BE2C (cell line): ENCODE data around the gene LNP1.

Experiments
- DNase-seq: peaks from one replicate; pipeline ENCODE4 v3.0.0-alpha.2; 2020
- H3K27me3 ChIP-seq: fragments of 250-450 bp; sonication (Bioruptor Pico); 2 replicates; pipeline ENCODE4 v1.5.1; 2020; ENCODE audit warnings: mild to moderate bottlenecking
- H3K36me3 ChIP-seq: fragments of 250-450 bp; sonication (Bioruptor Pico); 2 replicates; pipeline ENCODE4 v1.5.1; 2020; ENCODE audit warnings: mild to moderate bottlenecking
- H3K4me1 ChIP-seq: fragments of 250-450 bp; sonication (Bioruptor Pico); 2 replicates; pipeline ENCODE4 v1.5.1; 2020
- H3K4me3 ChIP-seq: 2 replicates; pipeline ENCODE4 v1.5.1; 2011; ENCODE audit warnings: low read depth, low read length
- H3K9me3 ChIP-seq: fragments of 250-450 bp; sonication (Bioruptor Pico); 2 replicates; pipeline ENCODE4 v1.5.1; 2020
- CTCF ChIP-seq: IDR thresholded peaks from 2 replicates; pipeline ENCODE4 v1.5.1; 2012; ENCODE audit warnings: mild to moderate bottlenecking, low read depth, low read length

Gene LNP1

GRCh38 chr3:100395679-100396431, 5.5 kb upstream of the LNP1 start:
- H3K36me3 ChIP-seq = peaks cover 8% of the 10 kb centered on the region
- DNase-seq = no peak
- H3K4me1 ChIP-seq = no peaks in the 10 kb centered on the region
- H3K4me3 ChIP-seq = no peak overlapping the region
- no peak for TF ChIP-seq CTCF
- H3K27me3 ChIP-seq = no peaks in the 10 kb centered on the region
- no peaks in the 10 kb centered on the region for H3K9me3 ChIP-seq

GRCh38 chr3:100396967-100397366, 4.4 kb upstream of the LNP1 start:
- TF ChIP-seq CTCF = no peak
- no peaks in the 10 kb centered on the region for H3K4me1 ChIP-seq
- DNase-seq = no peak
- no peaks in the 10 kb centered on the region for H3K9me3 ChIP-seq
- H3K27me3 ChIP-seq = no peaks in the 10 kb centered on the region
- peaks cover 8% of the 10 kb centered on the region for H3K36me3 ChIP-seq
- H3K4me3 ChIP-seq = no peak overlapping the region

GRCh38 chr3:100399341-100400071, 1.8 kb upstream of the LNP1 start:
- Histone ChIP-seq H3K9me3 (no peaks in the 10 kb centered on the region), H3K4me3 (peak overlapping the region; percentile 95), H3K27me3 (no peaks in the 10 kb centered on the region), H3K4me1 (peaks cover 7% of the 10 kb centered on the region), H3K36me3 (peaks cover 5% of the 10 kb centered on the region)
- no peak for TF ChIP-seq CTCF
- no peak for DNase-seq

GRCh38 chr3:100400419-100400779, 940 bp upstream of the LNP1 start:
- Histone ChIP-seq H3K27me3 (no peaks in the 10 kb centered on the region), H3K36me3 (no peaks in the 10 kb centered on the region; the same call in none of the 2 replicates), H3K9me3 (no peaks in the 10 kb centered on the region), H3K4me1 (peaks cover 7% of the 10 kb centered on the region), H3K4me3 (peak overlapping the region; percentile 95)
- DNase-seq = peak; percentile 23
- TF ChIP-seq CTCF = no peak

- DNase-seq = peak; percentile 59
- no peaks in the 10 kb centered on the region; the same call in none of the 2 replicates for H3K36me3 ChIP-seq
- H3K4me1 ChIP-seq = peaks cover 7% of the 10 kb centered on the region
- no peak for TF ChIP-seq CTCF
- no peaks in the 10 kb centered on the region for H3K9me3 ChIP-seq
- H3K27me3 ChIP-seq = no peaks in the 10 kb centered on the region
- H3K4me3 ChIP-seq = peak overlapping the region; percentile 95
Observed at GRCh38 chr3:100401674-100402041, 319 bp downstream of the LNP1 start.

- no peak for TF ChIP-seq CTCF
- Histone ChIP-seq H3K9me3 (no peaks in the 10 kb centered on the region), H3K4me3 (peak overlapping the region; percentile 95), H3K36me3 (no peaks in the 10 kb centered on the region; the same call in none of the 2 replicates), H3K27me3 (no peaks in the 10 kb centered on the region), H3K4me1 (peaks cover 7% of the 10 kb centered on the region)
- DNase-seq = no peak
Observed at GRCh38 chr3:100402256-100402655, 917 bp downstream of the LNP1 start.
